ENCODE results near the gene CYREN.

DNA sequence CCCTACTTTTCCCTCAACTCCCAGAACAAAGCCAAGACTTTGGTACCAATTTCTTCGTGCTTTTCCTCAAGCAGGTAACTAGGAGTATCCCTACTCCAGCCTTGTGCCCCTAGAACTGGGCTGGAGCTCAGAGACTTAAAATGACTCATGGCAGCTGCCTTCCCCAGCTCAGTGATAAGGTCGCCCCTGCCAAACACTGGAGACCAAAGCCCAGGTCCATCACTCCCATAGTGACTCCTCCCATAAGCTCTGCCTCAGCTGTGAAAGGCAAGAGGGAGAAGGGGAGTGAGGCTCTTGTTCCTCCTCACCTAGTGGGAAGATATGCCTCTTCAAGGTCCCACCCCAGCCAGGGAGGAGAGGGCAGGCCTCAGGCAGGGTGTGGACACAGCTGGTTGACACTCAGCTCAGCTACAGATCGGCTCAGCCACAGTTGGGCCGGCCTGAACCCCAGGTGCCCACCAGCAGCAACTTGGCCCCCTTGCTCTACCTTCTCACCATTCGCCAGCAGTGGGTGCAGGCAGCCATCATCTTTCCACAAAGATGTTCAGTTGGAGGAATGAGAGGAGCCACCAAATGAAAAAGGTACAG is 13.8 kb upstream of the CYREN start:
- no peak for TF ChIP-seq YY1 (IDR thresholded peaks at IDR 0.05; ENCODE audit: low read depth)
- TF ChIP-seq, protein P1, sequence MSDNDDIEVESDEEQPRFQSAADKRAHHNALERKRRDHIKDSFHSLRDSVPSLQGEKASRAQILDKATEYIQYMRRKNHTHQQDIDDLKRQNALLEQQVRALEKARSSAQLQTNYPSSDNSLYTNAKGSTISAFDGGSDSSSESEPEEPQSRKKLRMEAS (IDR thresholded peaks at IDR 0.05), result no peak
- no peak for TF ChIP-seq TEAD4 (IDR thresholded peaks at IDR 0.05)
- TF ChIP-seq NFIC (IDR thresholded peaks at IDR 0.05), result no peak
- TF ChIP-seq CREB1 (IDR thresholded peaks at IDR 0.05; ENCODE audit: low read depth), result no peak
- TF ChIP-seq, protein P2, sequence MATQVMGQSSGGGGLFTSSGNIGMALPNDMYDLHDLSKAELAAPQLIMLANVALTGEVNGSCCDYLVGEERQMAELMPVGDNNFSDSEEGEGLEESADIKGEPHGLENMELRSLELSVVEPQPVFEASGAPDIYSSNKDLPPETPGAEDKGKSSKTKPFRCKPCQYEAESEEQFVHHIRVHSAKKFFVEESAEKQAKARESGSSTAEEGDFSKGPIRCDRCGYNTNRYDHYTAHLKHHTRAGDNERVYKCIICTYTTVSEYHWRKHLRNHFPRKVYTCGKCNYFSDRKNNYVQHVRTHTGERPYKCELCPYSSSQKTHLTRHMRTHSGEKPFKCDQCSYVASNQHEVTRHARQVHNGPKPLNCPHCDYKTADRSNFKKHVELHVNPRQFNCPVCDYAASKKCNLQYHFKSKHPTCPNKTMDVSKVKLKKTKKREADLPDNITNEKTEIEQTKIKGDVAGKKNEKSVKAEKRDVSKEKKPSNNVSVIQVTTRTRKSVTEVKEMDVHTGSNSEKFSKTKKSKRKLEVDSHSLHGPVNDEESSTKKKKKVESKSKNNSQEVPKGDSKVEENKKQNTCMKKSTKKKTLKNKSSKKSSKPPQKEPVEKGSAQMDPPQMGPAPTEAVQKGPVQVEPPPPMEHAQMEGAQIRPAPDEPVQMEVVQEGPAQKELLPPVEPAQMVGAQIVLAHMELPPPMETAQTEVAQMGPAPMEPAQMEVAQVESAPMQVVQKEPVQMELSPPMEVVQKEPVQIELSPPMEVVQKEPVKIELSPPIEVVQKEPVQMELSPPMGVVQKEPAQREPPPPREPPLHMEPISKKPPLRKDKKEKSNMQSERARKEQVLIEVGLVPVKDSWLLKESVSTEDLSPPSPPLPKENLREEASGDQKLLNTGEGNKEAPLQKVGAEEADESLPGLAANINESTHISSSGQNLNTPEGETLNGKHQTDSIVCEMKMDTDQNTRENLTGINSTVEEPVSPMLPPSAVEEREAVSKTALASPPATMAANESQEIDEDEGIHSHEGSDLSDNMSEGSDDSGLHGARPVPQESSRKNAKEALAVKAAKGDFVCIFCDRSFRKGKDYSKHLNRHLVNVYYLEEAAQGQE (IDR thresholded peaks at IDR 0.05; ENCODE audit: low read depth), result no peak
- TF ChIP-seq EP300 (IDR thresholded peaks at IDR 0.05; ENCODE audit: borderline replicate concordance), result no peak
- no peak for TF ChIP-seq CEBPB (IDR thresholded peaks at IDR 0.05)
- no peak for TF ChIP-seq RAD21 (IDR thresholded peaks at IDR 0.05; ENCODE audit: low read depth)
- no peak for TF ChIP-seq FOXM1 (IDR thresholded peaks at IDR 0.05; ENCODE audit: borderline replicate concordance, low read depth)
- TF ChIP-seq ZBTB7A (IDR thresholded peaks at IDR 0.05; ENCODE audit: low read depth), result no peak
- no peak for TF ChIP-seq TAF1 (IDR thresholded peaks at IDR 0.05; ENCODE audit: low read depth)
- TF ChIP-seq TCF12 (IDR thresholded peaks at IDR 0.05; ENCODE audit: low read depth), result no peak
- TF ChIP-seq, protein P3, sequence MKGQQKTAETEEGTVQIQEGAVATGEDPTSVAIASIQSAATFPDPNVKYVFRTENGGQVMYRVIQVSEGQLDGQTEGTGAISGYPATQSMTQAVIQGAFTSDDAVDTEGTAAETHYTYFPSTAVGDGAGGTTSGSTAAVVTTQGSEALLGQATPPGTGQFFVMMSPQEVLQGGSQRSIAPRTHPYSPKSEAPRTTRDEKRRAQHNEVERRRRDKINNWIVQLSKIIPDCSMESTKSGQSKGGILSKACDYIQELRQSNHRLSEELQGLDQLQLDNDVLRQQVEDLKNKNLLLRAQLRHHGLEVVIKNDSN (IDR thresholded peaks at IDR 0.05), result no peak

All from Ishikawa (cell line).